ENCODE results near the gene RIN3.
A peak's percentile ranks its signal among the peaks of the same experiment; 100 is the strongest.

The RIN3 gene, protein sequence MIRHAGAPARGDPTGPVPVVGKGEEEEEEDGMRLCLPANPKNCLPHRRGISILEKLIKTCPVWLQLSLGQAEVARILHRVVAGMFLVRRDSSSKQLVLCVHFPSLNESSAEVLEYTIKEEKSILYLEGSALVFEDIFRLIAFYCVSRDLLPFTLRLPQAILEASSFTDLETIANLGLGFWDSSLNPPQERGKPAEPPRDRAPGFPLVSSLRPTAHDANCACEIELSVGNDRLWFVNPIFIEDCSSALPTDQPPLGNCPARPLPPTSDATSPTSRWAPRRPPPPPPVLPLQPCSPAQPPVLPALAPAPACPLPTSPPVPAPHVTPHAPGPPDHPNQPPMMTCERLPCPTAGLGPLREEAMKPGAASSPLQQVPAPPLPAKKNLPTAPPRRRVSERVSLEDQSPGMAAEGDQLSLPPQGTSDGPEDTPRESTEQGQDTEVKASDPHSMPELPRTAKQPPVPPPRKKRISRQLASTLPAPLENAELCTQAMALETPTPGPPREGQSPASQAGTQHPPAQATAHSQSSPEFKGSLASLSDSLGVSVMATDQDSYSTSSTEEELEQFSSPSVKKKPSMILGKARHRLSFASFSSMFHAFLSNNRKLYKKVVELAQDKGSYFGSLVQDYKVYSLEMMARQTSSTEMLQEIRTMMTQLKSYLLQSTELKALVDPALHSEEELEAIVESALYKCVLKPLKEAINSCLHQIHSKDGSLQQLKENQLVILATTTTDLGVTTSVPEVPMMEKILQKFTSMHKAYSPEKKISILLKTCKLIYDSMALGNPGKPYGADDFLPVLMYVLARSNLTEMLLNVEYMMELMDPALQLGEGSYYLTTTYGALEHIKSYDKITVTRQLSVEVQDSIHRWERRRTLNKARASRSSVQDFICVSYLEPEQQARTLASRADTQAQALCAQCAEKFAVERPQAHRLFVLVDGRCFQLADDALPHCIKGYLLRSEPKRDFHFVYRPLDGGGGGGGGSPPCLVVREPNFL
- 23.4 to 62.0 (median 42.7) reads per million in 4 experiments for total RNA-seq

DNA sequence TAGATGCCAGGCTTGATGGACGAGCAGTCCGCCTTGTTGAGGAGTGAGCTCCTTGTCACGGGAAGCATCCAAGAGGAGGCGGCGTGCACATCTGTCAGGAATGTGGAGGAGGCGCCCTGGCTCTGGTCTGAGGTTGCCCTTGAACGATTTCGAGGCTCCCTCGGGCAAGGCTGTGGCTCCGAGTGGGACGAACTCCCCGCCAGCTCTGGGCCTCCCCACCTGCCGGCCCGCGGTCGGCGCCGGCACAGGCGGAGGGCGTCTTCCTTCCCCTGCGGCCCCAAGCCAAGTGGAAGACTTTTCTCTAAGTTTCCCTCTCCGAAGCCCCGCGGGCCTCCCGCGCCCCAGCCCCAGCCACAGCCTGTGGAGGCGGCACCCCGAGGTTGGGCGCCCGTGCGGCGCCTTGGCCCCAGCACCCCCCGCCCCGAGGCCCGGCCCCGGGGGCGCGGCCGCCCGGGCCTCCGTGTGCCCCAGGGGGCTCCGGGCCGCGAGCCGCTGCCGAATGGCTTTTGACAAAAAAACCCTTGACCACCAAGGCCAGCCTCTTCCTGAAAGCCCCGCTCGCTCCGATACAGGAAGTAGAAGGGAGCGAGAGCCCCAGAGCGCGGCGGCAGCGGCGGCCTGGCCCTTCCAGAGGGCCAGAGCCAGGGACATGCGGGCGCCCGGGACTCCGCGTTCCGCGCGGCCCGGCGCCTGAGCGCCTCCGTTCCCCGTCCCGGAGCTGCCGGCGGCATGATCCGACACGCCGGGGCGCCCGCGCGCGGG, at the start of gene RIN3:
TSS of gene RIN3 (plus strand) at position 578 of the 762 bp plus-strand sequence. CDS start at position 730, 152 bp downstream.
- peak; percentile 12 for DNase-seq

DNA sequence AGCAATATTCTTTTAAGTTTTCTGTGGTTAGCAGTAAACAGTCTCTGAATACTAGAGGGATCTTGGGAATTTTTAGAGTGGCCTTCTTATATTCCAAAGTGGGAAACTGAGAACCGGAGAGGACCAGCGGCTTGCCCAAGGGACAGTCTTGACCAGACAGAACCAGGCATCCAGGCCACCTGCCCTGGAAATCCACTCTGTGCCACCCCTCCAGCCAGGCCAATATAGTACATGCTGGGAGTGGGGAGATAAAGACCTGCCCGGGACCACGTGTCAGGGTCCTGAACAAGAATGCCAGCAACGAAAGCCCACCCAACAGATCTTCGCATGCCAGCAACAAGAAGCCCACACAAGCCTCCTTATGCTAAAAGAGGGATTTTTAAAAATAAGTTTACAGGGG, 49.4 kb upstream of the RIN3 start:
- no peak for DNase-seq

DNA sequence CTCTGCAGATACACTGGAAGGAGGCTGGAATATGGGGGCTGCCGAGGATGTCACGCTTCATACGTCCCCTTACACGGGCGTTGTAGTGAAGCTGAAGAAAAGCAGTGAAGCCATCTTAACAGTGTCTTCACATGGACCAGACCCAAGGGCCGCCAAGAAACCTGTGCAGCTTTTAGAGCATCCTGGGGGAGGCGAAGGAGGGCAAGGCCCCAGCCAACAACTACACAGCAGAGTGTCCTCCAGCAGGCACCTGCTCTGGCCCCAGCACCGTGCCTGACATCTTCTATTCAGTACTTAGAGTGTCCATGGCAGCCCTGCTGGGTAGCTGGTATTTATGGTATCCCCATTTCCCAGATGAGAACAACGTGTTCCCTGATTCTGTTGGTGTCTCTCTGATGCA, 48.9 kb upstream of the RIN3 start:
- no peak for DNase-seq

DNA sequence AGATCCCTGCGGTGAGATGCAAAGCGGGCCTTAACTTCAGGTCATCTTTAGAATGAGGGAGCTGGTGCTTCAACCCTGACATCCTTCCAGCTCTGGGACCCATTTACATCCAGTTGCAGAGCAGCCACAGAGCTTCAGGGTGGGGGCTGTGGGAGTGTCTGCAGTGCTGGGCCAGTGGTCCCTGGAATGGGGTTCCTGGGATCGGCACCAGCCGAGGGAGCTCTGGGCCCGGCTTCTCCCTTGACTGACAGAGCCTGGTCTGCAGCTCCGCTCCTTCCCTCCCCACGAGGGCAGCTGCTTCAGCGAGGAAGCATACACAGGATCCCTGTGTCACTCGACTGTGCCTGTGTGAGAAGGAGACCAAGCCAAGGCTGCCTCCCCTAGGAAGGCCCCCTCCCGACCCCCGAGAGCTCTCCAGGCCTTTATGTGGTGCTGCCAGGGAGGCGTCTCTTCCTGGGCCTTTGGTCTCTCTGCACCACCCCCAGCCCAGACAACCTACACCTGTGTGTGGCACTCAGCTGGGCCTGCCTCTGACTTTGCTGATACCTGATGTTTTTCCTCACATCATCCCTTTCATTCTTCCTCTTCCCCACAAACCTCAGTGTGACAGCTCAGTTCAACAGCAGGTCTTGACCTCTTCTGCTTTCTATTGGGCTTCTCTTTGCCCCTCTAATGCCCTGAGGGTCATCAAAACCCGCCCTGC, 48.1 kb upstream of the RIN3 start:
- no peak for DNase-seq

DNA sequence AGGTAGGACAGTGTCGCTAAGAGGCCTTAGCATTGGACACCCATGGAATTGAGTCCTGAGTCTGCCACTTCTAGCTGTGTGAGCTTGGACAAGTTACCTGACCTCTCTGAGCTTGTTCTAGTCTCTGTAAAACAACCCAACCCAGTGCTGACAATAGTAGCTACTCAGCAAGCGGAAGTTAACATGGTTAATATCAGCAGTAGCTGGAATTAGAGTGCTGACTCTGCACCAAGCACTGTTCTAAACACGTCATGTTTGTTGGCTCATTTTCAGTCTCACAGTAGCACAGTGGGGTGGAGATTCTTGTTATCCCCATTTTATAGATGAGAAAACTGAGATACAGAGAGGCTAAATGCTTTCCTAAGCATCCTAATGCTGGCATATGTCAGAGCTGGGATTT, 47.5 kb upstream of the RIN3 start:
- no peak for DNase-seq

DNA sequence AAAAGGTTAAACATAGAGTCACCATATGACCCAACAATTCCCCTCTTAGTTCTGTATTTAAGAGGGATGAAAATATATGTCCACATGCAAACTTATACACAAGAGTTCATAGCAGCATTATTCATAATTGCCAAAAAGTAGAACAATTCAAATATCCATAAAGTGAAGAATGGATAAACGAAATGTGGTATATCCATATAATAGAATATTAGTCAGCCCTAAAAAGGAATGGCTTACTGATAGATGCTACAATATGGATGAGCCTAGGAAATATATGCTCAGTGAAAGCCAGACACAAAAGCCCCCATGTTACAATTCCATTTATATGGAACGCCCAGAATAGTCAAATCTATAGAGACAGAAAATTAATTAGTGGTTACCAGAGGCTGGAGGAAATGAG, 44.1 kb upstream of the RIN3 start:
- no peak for DNase-seq

DNA sequence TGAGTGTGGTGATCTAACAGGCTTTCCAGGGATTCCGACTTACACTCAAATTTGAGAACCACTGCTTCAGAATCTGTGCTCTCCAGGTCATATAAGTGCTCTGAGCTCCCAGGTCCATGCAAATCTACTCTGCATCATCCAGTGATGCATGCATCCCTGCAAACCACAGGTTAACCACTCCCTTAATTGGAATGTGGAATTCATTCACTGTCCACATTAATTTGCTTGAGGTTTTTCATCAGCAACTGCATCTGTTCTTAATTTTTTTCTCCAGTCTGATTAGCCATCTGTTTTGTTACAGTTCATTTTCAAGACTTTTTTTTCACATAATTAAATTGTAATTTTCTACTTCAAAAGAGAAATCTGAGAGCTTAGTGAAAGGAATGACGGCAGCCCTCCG, 43.4 kb upstream of the RIN3 start:
- no peak for DNase-seq

DNA sequence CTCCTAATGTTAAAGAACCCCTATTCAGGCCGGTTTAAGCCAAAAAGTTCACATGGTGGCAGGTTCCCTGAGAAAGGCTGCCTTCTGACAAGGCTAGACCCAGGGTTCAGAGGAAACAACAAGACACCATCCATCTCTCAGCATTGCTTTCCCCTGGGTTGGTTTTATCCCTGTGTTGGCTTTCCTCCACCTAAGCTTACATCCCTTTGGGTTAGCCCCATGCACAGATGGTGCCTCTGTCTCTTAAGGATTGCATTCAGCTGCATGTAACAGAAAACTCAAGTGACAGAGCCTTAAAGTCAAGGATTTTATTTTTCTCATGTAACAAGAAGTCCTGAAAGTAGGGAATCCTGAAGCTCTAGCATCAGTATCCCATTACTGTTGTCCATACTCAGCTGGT, 42.8 kb upstream of the RIN3 start:
- DNase-seq: no peak

DNA sequence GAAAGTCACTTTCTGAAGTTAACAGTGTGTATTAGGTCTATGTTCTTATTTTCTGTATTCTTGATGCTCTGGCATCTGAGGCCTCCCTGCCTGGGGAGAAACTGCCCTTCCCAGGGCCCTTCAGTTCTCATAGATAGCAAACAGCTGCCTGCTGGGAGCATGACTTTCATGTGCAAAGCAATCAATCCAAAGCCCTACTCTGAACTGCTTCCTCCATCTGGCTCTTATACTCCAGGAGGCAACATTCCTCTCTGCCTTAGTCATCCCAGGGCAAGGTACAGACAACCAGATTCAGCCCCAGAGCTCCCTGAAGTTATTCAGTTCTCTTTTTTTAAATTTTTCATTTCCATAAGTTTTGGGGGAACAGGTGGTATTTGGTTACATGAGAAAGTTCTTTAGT, 41.7 kb upstream of the RIN3 start:
- DNase-seq: no peak

DNA sequence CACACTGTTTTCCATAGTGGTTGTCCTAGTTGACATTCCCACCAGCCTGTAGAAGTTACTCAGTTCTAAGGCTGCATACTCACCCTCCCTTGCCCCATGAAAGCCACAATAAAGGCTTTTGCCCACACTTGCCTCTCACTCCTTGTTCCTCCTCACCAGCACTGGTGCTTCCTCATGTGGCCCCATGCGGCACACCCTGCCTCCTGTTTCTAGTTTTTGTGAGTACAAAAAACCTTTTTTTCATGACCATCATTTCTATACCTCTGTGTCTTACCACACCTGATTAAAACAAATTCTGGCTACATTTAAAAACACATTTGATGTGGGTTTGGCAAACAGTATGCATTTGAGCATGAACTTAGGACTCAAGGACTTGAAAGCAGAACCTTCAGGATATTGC, 40.7 kb upstream of the RIN3 start:
- DNase-seq: no peak

DNA sequence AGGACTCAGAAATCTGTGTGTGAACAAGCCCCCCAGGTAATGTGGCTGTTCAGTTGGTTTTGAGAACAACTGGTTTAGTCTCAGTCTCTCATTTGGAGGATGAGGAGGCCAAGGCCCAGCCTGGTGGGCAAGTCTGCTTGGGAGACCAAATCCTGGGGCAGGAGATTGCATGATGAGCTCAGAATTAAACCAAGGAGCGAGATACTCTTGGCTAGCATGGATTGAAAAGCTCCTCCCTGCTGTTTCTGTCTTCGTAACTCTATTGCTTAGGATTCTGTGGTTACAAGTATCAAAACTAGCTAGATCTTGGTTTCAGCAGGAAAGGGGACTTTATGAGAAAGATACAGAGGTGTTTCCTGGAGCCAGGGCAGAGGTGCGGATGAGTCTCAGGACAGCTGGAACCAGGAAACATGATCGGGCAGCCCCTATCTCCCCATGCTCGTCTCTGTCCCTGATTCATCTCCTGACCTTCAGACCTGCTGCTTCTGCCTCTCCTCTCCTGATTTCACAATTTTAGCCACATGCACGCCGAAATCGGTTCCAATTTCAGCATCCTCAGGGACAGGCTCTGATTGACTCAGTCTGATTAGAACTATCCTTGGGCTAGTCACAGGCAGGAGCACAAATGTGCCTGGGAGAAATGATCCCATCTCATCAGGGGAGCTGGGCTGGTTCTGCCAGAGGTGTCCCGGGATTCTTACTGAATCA, 40.2 kb upstream of the RIN3 start:
- DNase-seq: no peak

DNA sequence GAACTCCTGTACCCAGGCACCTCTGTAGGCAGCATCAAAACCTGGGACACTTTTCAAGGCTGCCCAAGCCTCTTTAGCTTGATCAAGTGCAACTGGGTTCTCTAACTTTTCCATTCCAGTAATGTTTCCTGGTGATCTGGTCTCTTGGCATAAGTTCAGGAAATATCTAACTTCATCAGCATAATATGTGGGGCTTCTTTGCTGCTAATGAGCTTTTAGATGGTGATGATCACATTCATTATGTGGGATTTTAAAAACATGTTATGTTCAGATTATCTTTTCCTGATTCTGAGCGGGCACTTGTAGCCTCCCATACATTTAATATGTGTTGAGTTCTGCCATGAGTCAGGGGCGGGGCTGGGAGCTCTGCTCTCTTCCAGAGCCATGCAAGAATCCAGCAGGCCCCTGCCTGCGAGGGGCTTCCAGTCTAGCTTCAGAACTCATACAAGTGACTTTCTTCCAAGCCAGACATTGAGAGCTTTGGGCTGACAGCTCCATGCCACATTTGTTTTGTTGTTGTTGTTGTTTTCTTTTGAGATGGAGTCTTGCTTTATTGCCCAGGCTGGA, 39.5 kb upstream of the RIN3 start:
- no peak for DNase-seq

DNA sequence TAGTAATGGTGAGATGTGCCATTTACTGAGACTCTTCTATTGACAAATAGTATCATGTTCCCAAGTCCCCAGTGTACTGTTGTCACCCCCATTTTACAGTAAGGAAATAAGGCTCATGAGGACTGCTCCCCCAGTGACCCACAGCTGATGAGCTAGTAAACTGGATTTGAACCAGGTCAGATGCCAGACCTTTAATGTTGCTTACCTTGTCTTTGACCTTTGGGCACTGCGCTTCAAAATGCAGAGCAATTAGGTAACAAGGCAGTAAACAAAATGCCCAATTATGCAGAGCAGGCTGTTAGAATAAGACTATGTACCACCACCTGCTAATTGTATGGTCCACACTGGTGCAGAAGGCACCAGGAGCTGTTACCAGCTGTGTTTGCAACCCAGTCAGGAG, 38.5 kb upstream of the RIN3 start:
- no peak for DNase-seq

DNA sequence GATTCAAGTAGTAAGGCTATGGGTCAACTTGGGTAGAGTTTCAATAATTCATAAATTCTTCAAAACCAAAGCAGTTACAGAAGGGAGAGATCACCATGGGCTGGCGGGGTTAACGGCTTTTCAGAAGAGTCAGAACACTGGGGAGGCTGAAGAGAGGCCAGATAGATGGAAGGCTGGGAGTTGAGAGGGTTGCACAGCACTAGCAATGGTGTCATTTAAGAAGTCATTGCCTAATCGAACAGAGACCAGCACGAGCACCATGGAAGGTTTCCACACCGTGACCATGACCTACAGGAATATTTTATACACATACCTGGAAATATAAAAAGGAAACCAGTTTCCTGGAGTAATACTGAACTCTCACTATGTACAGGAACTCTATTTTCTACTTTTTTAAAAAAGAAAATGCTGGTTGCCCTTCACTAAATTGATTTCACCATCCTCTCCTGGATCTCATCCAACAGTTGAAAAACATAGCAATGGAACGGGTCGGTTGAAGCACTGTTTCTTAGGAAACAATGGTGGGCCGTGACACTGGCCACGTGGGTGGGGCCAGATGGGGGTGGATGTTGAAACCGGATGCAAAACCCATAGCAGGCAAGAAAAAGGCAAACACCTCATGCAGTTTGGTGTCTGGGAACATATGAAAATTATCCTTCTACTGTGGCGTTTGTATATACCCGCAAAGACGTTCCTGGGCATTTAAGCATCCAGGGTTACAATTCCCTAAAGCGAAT, 38.0 kb upstream of the RIN3 start:
- DNase-seq: no peak

DNA sequence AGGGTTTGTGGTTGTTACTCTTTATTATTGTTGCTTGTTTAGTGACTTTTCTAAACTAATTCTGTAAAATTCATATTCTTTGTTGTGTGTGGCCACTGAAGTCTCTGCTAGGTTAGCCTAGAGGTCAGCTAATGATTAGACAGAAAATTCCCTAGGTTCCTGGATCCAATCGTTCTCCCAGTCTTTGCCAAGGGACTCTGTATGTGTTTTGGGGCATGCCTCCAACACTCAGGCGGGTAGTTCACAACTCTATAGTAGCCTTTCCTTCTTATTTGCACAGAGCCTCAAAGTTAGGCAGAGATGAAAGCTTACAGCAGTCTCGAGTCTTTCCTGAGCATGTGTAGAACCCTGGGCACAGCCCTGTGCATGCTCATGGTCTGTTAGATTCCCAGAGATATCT, 32.7 kb upstream of the RIN3 start:
- no peak for DNase-seq

DNA sequence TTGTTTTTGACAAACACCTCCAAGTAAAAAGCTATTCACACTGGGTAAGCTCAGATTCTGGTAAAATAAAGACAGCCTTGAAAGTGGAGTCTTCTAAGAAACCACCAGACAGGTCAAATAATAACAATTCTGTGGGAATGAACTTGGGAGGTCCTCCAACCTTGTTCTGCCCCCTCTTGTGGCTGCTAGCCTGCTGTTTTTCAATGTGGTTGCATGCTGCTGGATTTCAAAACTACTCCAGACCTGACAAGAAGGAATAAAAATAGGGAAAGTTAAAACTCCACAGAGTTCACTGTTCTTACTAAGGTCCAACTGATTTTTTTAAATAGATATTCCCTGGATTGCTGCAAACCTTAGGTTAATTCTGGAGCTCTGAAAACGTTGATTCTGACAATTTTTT, 32.2 kb upstream of the RIN3 start:
- DNase-seq: no peak

DNA sequence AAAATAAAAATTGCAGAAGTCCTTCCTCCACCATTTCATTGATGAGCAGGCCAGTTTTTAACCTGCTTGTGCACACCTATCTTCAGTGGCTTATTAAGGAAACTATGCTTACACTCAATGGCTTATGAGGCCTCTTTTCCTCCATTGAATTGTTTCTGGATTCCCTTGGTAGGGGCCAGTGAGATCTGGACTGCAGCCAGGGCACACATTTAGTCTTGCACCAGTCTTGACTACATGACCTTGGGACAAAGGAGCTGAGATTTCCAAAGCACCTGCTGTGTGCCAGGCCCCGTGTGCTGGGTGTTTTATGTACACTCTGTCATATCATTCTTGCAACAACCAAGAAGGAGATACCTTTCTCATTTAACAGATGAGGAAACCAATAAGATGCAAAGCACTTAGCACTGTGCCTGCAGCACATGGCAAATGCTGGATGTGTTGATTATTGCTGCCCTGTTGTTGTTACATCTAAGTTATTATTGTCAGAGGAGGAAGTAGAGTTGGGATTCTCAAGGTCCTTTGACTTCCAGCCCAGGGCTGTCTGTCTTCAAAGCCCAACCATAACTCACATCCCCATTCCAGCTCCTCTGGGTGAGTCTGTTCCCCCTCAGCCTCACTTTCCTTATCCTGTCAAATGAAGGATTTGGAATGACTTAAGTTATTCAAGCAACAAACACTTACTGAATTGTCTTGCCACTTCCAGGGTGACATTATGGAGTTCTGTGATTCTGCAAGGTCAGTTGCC, 31.6 kb upstream of the RIN3 start:
- DNase-seq: no peak

DNA sequence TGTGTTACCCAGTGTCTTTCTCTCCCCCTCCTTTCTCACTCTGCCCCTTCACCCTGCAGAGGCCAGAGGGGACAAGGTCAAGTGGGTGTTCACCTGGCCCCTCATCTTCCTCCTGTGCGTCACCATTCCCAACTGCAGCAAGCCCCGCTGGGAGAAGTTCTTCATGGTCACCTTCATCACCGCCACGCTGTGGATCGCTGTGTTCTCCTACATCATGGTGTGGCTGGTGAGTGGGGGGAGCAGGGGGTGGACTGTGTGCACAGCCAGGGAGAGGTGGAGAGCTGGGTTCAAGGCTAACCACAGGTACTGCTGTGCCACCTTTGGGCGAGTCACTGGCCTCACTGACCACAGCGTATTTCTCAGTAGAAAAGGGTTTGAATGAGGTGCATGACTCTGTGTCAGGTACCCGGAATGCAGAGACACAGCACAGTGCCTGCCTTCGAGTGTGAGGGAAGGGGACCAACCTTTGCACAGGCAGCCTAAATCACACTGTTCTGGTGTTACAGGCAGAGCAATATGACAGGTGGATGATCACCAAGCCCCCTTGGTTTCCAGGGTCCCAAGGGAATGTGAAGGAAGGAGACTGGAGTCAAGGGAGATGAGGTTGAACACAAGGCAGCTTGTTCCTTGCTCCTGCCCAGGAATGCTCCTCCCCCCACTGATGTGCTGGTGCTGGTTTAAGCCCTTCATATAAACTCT, 30.8 kb upstream of the RIN3 start:
- DNase-seq: no peak

DNA sequence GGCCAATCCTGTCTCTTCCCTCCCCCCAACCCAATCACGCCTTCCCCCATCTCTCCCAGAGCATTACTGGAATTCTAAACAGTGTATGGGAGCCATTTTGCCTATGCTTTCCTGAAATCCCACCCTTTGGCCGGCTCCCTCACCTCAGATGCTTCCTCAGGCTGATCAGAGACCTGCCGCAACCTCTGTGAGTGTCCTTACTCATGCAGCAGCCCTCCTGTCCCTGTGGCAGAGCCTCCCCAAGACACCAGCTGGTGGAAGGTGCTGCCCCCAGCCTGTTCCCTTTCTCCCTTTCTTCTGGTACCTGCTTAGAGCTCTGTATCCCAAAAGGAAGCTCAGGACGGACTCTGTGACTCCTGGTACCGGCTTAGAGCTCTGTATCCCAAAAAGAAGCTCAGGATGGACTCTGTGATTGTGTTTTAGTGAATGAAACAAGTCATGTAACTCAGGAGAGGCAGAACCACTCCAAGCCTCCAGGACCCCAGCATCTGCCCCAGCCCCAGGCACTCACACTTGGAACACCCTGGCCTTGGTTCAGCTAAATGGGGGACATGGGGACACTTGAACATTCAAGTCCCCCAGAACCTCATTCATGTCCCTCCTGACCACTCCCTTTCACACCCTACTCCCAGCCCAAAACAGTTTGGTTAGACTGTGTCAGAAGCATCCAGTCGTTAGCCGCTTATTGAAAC, 29.3 kb upstream of the RIN3 start:
- DNase-seq: no peak

Data from effector CD8-positive, alpha-beta T cell (primary cell).